K562 (cell line): ENCODE data around the gene KCNJ4.
"Not testable (repeated sequence)": the region's sequence is repeated elsewhere in the genome, so short reads cannot be mapped to it uniquely, and the experiment has no call there.

ENCODE experiments used
- ATF7 ChIP-seq: fragments of 450-650 bp; IDR thresholded peaks from 2 replicates; pipeline ENCODE4 v1.7.1; 2014; ENCODE audit warnings: mild to moderate bottlenecking, moderate library complexity
- CTCF ChIP-seq, 3 experiments: IDR thresholded peaks in 2 of 3; conservative IDR thresholded peaks in 1 of 3; 2 replicates each; pipeline ENCODE4 v1.5.1; 2011 to 2012; ENCODE audit warnings: low read length in 3 of 3, mild to moderate bottlenecking in 3 of 3, control low read depth in 2 of 3, improper control_type of control experiment in 1 of 3, inconsistent platforms in 1 of 3, low read depth in 1 of 3, mixed read lengths in 1 of 3, moderate library complexity in 1 of 3; ENCODE audit not compliant: insufficient read depth in 2 of 3

GRCh38 chr22:38394929-38395624 lies 59.9 kb downstream of the KCNJ4 start:
- TF ChIP-seq ATF7; CTCF (IDR thresholded peaks at IDR 0.05 in 2 of 3, conservative IDR thresholded peaks at IDR 0.05 in 1 of 3; ENCODE audit: insufficient read depth in 2 of 3, low read depth in 1 of 3, low read length in 3 of 3): not testable (repeated sequence)
